SK-N-SH (cell line): ENCODE results near the gene THY1. TPM values are rescaled to one million over a fixed set of nuclear protein-coding genes. Genes with fewer than 3 reads are reported as not detected.

Experiments used
- CTCF ChIA-PET: fragments of 300-600, 350-600 bp; formaldehyde crosslinking; extraction: SDS; loops from one replicate; lab custom pipeline; 2021; lab: Yijun Ruan, JAX
- POLR2A ChIA-PET: fragments of 350-600 bp; sonication (Branson Sonifier 250); formaldehyde crosslinking; extraction: SDS; loops from one replicate; lab custom pipeline; 2020; ENCODE audit warnings: antibody characterized with exemption, inconsistent platforms; lab: Yijun Ruan, JAX
- DNase-seq: peaks from one replicate; pipeline ENCODE4 v3.0.0; 2012
- H2AFZ ChIP-seq: fragments of 200-600 bp; sonication (generic); 2 replicates; pipeline ENCODE4 v1.8.1; 2016; ENCODE audit warnings: antibody characterized with exemption, mild to moderate bottlenecking, low read depth
- H3F3A ChIP-seq: fragments of 200-600 bp; sonication (generic); replicated peaks from 2 replicates; pipeline ENCODE3; 2016; ENCODE audit warnings: antibody characterized with exemption, mild to moderate bottlenecking; ENCODE audit not compliant: insufficient read depth
- H3K27ac ChIP-seq, 2 experiments: fragments of 200-500 bp in 1 of 2; fragments of 200-600 bp in 1 of 2; sonication (Bioruptor generic) in 1 of 2; sonication (generic), shearing (Covaris generic) in 1 of 2; 2 replicates each; pipeline versions ENCODE4 v1.5.1 to v1.6.1; 2014 to 2016; ENCODE audit warnings: low read depth in 2 of 2, inconsistent platforms in 1 of 2, low read length in 1 of 2, mild to moderate bottlenecking in 1 of 2, mixed read lengths in 1 of 2
- H3K27me3 ChIP-seq: fragments of 200-600 bp; sonication (generic), shearing (Covaris generic); 2 replicates; pipeline ENCODE4 v1.6.1; 2016; ENCODE audit warnings: mixed run types; ENCODE audit not compliant: insufficient read depth
- H3K36me3 ChIP-seq, 2 experiments: fragments of 200-500 bp in 1 of 2; fragments of 200-600 bp in 1 of 2; sonication (Bioruptor generic) in 1 of 2; sonication (generic) in 1 of 2; replicated peaks in 1 of 2; 2 replicates each; pipeline versions ENCODE3 to v1.5.1; 2014 to 2016; ENCODE audit warnings: low read length in 1 of 2, mild to moderate bottlenecking in 1 of 2; ENCODE audit not compliant: insufficient read depth in 2 of 2, control insufficient read depth in 1 of 2
- H3K4me1 ChIP-seq, 2 experiments: fragments of 200-500 bp in 1 of 2; fragments of 200-600 bp in 1 of 2; sonication (Bioruptor generic) in 1 of 2; sonication (generic), shearing (Covaris generic) in 1 of 2; 2 replicates each; pipeline versions ENCODE4 v1.5.1 to v1.6.1; 2014 to 2016; ENCODE audit warnings: low read depth in 1 of 2, low read length in 1 of 2, mixed run types in 1 of 2; ENCODE audit not compliant: insufficient read depth in 2 of 2, control insufficient read depth in 1 of 2
- H3K4me2 ChIP-seq: fragments of 200-600 bp; sonication (generic), shearing (Covaris generic); 2 replicates; pipeline ENCODE4 v1.6.1; 2017; ENCODE audit warnings: mixed run types
- H3K4me3 ChIP-seq, 2 experiments: fragments of 200-500 bp in 1 of 2; fragments of 200-600 bp in 1 of 2; sonication (Bioruptor generic) in 1 of 2; sonication (generic), shearing (Covaris generic) in 1 of 2; 2 replicates each; pipeline versions ENCODE4 v1.5.1 to v1.8.1; 2014 to 2016; ENCODE audit warnings: low read depth in 2 of 2, inconsistent platforms in 1 of 2, low read length in 1 of 2, mild to moderate bottlenecking in 1 of 2, mixed read lengths in 1 of 2, moderate library complexity in 1 of 2
- H3K79me2 ChIP-seq: fragments of 200-600 bp; sonication (generic); 2 replicates; pipeline ENCODE4 v1.8.1; 2017; ENCODE audit warnings: mild to moderate bottlenecking; ENCODE audit not compliant: insufficient read depth
- H3K9ac ChIP-seq: fragments of 200-600 bp; sonication (generic); 2 replicates; pipeline ENCODE4 v1.6.1; 2017; ENCODE audit warnings: mixed run types
- H3K9me2 ChIP-seq: fragments of 200-600 bp; sonication (generic); 2 replicates; pipeline ENCODE4 v1.6.1; 2017; ENCODE audit warnings: mixed run types
- H3K9me3 ChIP-seq: fragments of 200-600 bp; sonication (generic); 2 replicates; pipeline ENCODE4 v1.6.1; 2017; ENCODE audit warnings: mixed run types, mild to moderate bottlenecking, moderate library complexity
- H4K20me1 ChIP-seq: fragments of 200-600 bp; sonication (generic); 2 replicates; pipeline ENCODE4 v1.6.1; 2017; ENCODE audit warnings: mild to moderate bottlenecking, mixed run types; ENCODE audit not compliant: insufficient read depth
- EP300 ChIP-seq, 2 experiments: IDR thresholded peaks; 2 replicates each; pipeline versions ENCODE4 v1.4.0 to v1.6.1; 2012; ENCODE audit warnings: borderline replicate concordance in 1 of 2, low read depth in 1 of 2, low read length in 1 of 2
- FOSL2 ChIP-seq: IDR thresholded peaks from 2 replicates; pipeline ENCODE4 v1.4.0; 2012; ENCODE audit warnings: low read depth, mild to moderate bottlenecking, moderate library complexity, borderline replicate concordance
- FOXJ3 ChIP-seq: sonication (generic); formaldehyde crosslinking; IDR thresholded peaks from 2 replicates; pipeline ENCODE4 v1.5.1; 2020; ENCODE audit warnings: mild to moderate bottlenecking, missing genetic modification reagents
- FOXM1 ChIP-seq: IDR thresholded peaks from 2 replicates; pipeline ENCODE4 v1.4.0; 2012; ENCODE audit warnings: low read depth, mild to moderate bottlenecking
- GABPA ChIP-seq: IDR thresholded peaks from 2 replicates; pipeline ENCODE4 v1.4.0; 2012; ENCODE audit warnings: low read depth, mild to moderate bottlenecking
- GATA2 ChIP-seq: sonication (generic); formaldehyde crosslinking; IDR thresholded peaks from 2 replicates; pipeline ENCODE4 v1.5.0; 2020; ENCODE audit warnings: mild to moderate bottlenecking, missing genetic modification reagents
- JUND ChIP-seq: IDR thresholded peaks from 2 replicates; pipeline ENCODE4 v1.4.0; 2012
- MXI1 ChIP-seq: IDR thresholded peaks from 2 replicates; pipeline ENCODE4 v1.6.1; 2012; ENCODE audit warnings: mild to moderate bottlenecking, low read depth, low read length, improper control_type of control experiment
- NFIC ChIP-seq: IDR thresholded peaks from 2 replicates; pipeline ENCODE4 v1.4.0; 2012; ENCODE audit warnings: borderline replicate concordance
- NRF1 ChIP-seq: IDR thresholded peaks from 2 replicates; pipeline ENCODE4 v1.6.1; 2012; ENCODE audit warnings: low read depth, mild to moderate bottlenecking, low read length
- POLR2AphosphoS5 ChIP-seq: IDR thresholded peaks from 2 replicates; pipeline ENCODE4 v1.6.1; 2012; ENCODE audit warnings: low read depth, low read length
- RAD21 ChIP-seq: IDR thresholded peaks from 2 replicates; pipeline ENCODE4 v1.6.1; 2012; ENCODE audit warnings: mild to moderate bottlenecking, low read length
- RCOR1 ChIP-seq: fragments of 150-350 bp; IDR thresholded peaks from 2 replicates; pipeline ENCODE4 v1.6.1; 2017; ENCODE audit warnings: antibody characterized with exemption, low read length
- RFX5 ChIP-seq: IDR thresholded peaks from 2 replicates; pipeline ENCODE4 v1.6.1; 2012; ENCODE audit warnings: mild to moderate bottlenecking, improper control_type of control experiment, low read length
- SIN3A ChIP-seq: IDR thresholded peaks from 2 replicates; pipeline ENCODE4 v1.6.1; 2012; ENCODE audit warnings: low read depth, mild to moderate bottlenecking, low read length, moderate library complexity, borderline replicate concordance
- SMC3 ChIP-seq: IDR thresholded peaks from 2 replicates; pipeline ENCODE4 v1.6.1; 2012; ENCODE audit warnings: low read depth, low read length, improper control_type of control experiment
- TAF1 ChIP-seq: IDR thresholded peaks from 2 replicates; pipeline ENCODE4 v1.6.1; 2012; ENCODE audit warnings: low read depth, mild to moderate bottlenecking, low read length, moderate library complexity, borderline replicate concordance
- TCF12 ChIP-seq: IDR thresholded peaks from 2 replicates; pipeline ENCODE4 v1.4.0; 2012
- YY1 ChIP-seq: IDR thresholded peaks from 2 replicates; pipeline ENCODE4 v1.4.0; 2012; ENCODE audit warnings: low read depth, mild to moderate bottlenecking
- WGBS: methylation state at CpG from one replicate; pipeline ENCODE4 v1.1.6; 2017; ENCODE audit warnings: low lambda C conversion rate; 5-methylcytosine and 5-hydroxymethylcytosine counted together
- polyA plus RNA-seq, 3 experiments: library from polyadenylated mRNA; depleted of rRNA; stranded (reverse); fragments of >200 nt; gene quantifications; 2 replicates each; pipeline ENCODE4 v1.2.3, GENCODE V29; 2012
- TF ChIP-seq, protein P1 (sequence below): IDR thresholded peaks from 2 replicates; pipeline ENCODE4 v1.4.0; 2012; ENCODE audit warnings: low read depth, borderline replicate concordance
- TF ChIP-seq, protein P2 (sequence below): fragments of 150-350 bp; IDR thresholded peaks from 2 replicates; pipeline ENCODE4 v1.6.1; 2016; ENCODE audit warnings: mild to moderate bottlenecking, low read depth, low read length
- TF ChIP-seq, protein P3 (sequence below): fragments of 150-350 bp; IDR thresholded peaks from 2 replicates; pipeline ENCODE4 v1.6.1; 2017; ENCODE audit warnings: antibody characterized with exemption, low read length, low read depth, borderline replicate concordance
- TF ChIP-seq, protein P4 (sequence below): IDR thresholded peaks from 2 replicates; pipeline ENCODE4 v1.6.1; 2012; ENCODE audit warnings: mild to moderate bottlenecking, low read depth, low read length, moderate library complexity
- TF ChIP-seq, protein P5 (sequence below): IDR thresholded peaks from 2 replicates; pipeline ENCODE4 v1.4.0; 2012; ENCODE audit warnings: low read depth, borderline replicate concordance

THY1 gene
- polyA plus RNA-seq, 1 of the 3 experiments (the other 2 are of a cell fraction) = 1,091 TPM

DNA sequence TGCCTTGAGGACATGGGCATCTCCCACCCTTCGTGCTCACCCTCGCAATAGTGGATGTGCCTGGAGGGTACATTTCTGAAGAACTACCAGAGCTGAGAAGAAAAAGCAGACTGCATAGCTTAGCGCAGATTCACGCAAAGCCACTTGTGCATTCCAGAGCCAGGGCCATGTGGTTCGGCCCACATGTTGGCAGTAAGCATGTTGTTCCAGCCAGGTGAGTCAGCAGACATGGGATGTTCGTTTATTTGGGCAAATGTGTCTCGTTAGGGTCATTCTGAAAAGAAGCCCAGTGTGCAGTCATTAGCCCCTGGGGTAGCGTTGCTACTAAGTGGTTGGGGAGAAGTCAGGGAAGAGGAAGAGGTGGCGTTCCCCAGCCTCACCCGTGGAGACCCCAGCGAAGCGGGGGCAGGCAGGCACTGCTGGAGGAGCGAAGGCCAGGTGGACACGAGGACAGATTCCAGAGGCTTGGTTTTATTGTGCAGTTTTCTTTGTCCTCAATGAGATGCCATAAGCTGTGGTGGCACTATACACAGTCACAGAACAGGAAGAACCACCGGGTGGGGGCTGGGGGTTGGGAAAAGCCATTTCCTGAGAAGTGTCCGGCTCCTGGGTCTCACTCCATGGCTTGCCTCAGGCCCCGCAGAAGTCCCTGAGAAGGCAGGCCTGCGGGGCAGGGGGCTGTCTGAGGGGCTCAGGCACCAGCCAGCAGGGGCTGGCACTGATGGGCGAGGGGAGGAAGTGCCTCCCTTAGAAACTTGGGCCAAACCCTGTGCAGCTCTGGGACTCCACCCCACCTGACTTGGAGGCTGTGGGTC, 5.0 kb downstream of the THY1 start:
- Histone ChIP-seq H3K9me3 (no peaks in the 10 kb centered on the region), H3K9ac (peak overlapping the region; percentile 37; the same call in 1 of the 2 replicates), H3K27me3 (no peaks in the 10 kb centered on the region), H3K27ac (peak overlapping the region; percentile 56 to 84), H3K4me2 (peak overlapping the region; percentile 57), H3K4me3 (no peak overlapping the region), H3F3A (peaks cover 32% of the 10 kb centered on the region), H3K79me2 (peaks cover 39% of the 10 kb centered on the region), H3K4me1 (peaks cover 25 to 36% of the 10 kb centered on the region in 2 experiments), H2AFZ (no peak overlapping the region), H3K9me2 (no peaks in the 10 kb centered on the region), H3K36me3 (peaks cover 22 to 33% of the 10 kb centered on the region in 2 experiments), H4K20me1 (peaks cover 38% of the 10 kb centered on the region)
- ChIA-PET POLR2A (interaction anchor here (1.2 kb wide), 1 partner anchor 57 kb away, joined by 4 read pairs; no protein-coding TSS in a partner anchor), CTCF (interaction anchor here (0.9 to 1.9 kb wide), 4 partner anchors 36 to 80 kb away, joined by 3 to 7 read pairs (median 4); partner anchors contain the start of gene USP2)
- DNase-seq = peak; percentile 21
- 74% methylated on average over 19 of the region's 19 CpGs for WGBS
- TF ChIP-seq RCOR1 (no peak), NRF1 (no peak), TAF1 (no peak), GABPA (no peak), EP300 (IDR thresholded peaks at IDR 0.05; ENCODE audit: borderline replicate concordance in 1 of 2, low read depth in 1 of 2, low read length in 1 of 2) (peak in 1 of 2 experiments; percentile 30; a peak in 1 of 4 replicates), RFX5 (no peak), TCF12 (peak; percentile 86), FOXM1 (no peak), NFIC (peak; percentile 70), SMC3 (no peak), YY1 (no peak), SIN3A (peak; percentile 84), MXI1 (peak; percentile 49; the same call in 1 of the 2 replicates), POLR2AphosphoS5 (no peak), FOXJ3 (CRISPR knock-in tag) (no peak), JUND (peak; percentile 58), FOSL2 (peak; percentile 67; the same call in 1 of the 2 replicates), GATA2 (CRISPR knock-in tag) (no peak), RAD21 (no peak)
- TF ChIP-seq, protein P1, sequence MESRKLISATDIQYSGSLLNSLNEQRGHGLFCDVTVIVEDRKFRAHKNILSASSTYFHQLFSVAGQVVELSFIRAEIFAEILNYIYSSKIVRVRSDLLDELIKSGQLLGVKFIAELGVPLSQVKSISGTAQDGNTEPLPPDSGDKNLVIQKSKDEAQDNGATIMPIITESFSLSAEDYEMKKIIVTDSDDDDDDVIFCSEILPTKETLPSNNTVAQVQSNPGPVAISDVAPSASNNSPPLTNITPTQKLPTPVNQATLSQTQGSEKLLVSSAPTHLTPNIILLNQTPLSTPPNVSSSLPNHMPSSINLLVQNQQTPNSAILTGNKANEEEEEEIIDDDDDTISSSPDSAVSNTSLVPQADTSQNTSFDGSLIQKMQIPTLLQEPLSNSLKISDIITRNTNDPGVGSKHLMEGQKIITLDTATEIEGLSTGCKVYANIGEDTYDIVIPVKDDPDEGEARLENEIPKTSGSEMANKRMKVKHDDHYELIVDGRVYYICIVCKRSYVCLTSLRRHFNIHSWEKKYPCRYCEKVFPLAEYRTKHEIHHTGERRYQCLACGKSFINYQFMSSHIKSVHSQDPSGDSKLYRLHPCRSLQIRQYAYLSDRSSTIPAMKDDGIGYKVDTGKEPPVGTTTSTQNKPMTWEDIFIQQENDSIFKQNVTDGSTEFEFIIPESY = no peak
- TF ChIP-seq, protein P2, sequence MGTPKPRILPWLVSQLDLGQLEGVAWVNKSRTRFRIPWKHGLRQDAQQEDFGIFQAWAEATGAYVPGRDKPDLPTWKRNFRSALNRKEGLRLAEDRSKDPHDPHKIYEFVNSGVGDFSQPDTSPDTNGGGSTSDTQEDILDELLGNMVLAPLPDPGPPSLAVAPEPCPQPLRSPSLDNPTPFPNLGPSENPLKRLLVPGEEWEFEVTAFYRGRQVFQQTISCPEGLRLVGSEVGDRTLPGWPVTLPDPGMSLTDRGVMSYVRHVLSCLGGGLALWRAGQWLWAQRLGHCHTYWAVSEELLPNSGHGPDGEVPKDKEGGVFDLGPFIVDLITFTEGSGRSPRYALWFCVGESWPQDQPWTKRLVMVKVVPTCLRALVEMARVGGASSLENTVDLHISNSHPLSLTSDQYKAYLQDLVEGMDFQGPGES = no peak
- TF ChIP-seq, protein P3, sequence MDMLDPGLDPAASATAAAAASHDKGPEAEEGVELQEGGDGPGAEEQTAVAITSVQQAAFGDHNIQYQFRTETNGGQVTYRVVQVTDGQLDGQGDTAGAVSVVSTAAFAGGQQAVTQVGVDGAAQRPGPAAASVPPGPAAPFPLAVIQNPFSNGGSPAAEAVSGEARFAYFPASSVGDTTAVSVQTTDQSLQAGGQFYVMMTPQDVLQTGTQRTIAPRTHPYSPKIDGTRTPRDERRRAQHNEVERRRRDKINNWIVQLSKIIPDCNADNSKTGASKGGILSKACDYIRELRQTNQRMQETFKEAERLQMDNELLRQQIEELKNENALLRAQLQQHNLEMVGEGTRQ = peak; percentile 41; the same call in 1 of the 2 replicates
- TF ChIP-seq, protein P4, sequence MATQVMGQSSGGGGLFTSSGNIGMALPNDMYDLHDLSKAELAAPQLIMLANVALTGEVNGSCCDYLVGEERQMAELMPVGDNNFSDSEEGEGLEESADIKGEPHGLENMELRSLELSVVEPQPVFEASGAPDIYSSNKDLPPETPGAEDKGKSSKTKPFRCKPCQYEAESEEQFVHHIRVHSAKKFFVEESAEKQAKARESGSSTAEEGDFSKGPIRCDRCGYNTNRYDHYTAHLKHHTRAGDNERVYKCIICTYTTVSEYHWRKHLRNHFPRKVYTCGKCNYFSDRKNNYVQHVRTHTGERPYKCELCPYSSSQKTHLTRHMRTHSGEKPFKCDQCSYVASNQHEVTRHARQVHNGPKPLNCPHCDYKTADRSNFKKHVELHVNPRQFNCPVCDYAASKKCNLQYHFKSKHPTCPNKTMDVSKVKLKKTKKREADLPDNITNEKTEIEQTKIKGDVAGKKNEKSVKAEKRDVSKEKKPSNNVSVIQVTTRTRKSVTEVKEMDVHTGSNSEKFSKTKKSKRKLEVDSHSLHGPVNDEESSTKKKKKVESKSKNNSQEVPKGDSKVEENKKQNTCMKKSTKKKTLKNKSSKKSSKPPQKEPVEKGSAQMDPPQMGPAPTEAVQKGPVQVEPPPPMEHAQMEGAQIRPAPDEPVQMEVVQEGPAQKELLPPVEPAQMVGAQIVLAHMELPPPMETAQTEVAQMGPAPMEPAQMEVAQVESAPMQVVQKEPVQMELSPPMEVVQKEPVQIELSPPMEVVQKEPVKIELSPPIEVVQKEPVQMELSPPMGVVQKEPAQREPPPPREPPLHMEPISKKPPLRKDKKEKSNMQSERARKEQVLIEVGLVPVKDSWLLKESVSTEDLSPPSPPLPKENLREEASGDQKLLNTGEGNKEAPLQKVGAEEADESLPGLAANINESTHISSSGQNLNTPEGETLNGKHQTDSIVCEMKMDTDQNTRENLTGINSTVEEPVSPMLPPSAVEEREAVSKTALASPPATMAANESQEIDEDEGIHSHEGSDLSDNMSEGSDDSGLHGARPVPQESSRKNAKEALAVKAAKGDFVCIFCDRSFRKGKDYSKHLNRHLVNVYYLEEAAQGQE = peak; percentile 39; the same call in 1 of the 2 replicates
- TF ChIP-seq, protein P5, sequence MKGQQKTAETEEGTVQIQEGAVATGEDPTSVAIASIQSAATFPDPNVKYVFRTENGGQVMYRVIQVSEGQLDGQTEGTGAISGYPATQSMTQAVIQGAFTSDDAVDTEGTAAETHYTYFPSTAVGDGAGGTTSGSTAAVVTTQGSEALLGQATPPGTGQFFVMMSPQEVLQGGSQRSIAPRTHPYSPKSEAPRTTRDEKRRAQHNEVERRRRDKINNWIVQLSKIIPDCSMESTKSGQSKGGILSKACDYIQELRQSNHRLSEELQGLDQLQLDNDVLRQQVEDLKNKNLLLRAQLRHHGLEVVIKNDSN = peak; percentile 78; the same call in 1 of the 2 replicates
